Measurements from ENCODE around the gene OSR1.
"Not testable (repeated sequence)": the region's sequence is repeated elsewhere in the genome, so short reads cannot be mapped to it uniquely, and the experiment has no call there.

OSR1 gene

GRCh38 chr2:19330436-19330835, 28.0 kb downstream of the OSR1 start:
- no peak for DNase-seq

GRCh38 chr2:19329445-19329844, 29.0 kb downstream of the OSR1 start:
- DNase-seq: no peak

GRCh38 chr2:19327496-19327895, 30.9 kb downstream of the OSR1 start:
- no peak for DNase-seq

GRCh38 chr2:19321946-19322345, 36.5 kb downstream of the OSR1 start:
- DNase-seq: no peak

- no peak for DNase-seq
Observed at GRCh38 chr2:19320813-19321212, 37.6 kb downstream of the OSR1 start.

GRCh38 chr2:19319698-19320097, 38.7 kb downstream of the OSR1 start:
- DNase-seq: no peak

GRCh38 chr2:19319064-19319463, 39.4 kb downstream of the OSR1 start:
- no peak for DNase-seq

GRCh38 chr2:19313553-19313952, 44.9 kb downstream of the OSR1 start:
- no peak for DNase-seq

GRCh38 chr2:19312949-19313348, 45.5 kb downstream of the OSR1 start:
- no peak for DNase-seq

- DNase-seq: not testable (repeated sequence)
Observed at GRCh38 chr2:19306065-19306464, 52.4 kb downstream of the OSR1 start.

GRCh38 chr2:19305400-19306055, 52.9 kb downstream of the OSR1 start:
- not testable (repeated sequence) for DNase-seq

- DNase-seq: no peak
Observed at GRCh38 chr2:19301706-19302105, 56.7 kb downstream of the OSR1 start.

All from activated CD8-positive, alpha-beta memory T cell treated with anti-CD3 and anti-CD28 coated beads for 24 hours (primary cell).